A673 (cell line): ENCODE measurements around the gene RIN2. TPM values are rescaled to one million over a fixed set of nuclear protein-coding genes. Genes with fewer than 3 reads are reported as not detected.
A peak's percentile ranks its signal among the peaks of the same experiment; 100 is the strongest.

Experiments
- BruUV-seq: library from RNA; stranded (reverse); fragments of 400-500 nt; replicated peaks from 2 replicates; lab custom pipeline; 2021; lab: Mats Ljungman, UMichigan
- CTCF ChIA-PET: fragments of 300-600 bp; sonication (Branson Sonifier 250); formaldehyde crosslinking; loops from one replicate; lab custom pipeline; 2022; ENCODE audit warnings: antibody characterized with exemption; lab: Charles Lee
- POLR2A ChIA-PET: fragments of 300-600 bp; sonication (Branson Sonifier 250); formaldehyde crosslinking; loops from one replicate; lab custom pipeline; 2022; ENCODE audit warnings: antibody characterized with exemption; ENCODE audit not compliant: low non-redundant PET; lab: Charles Lee
- DNase-seq: peaks from one replicate; pipeline ENCODE4 v3.0.0-alpha.2; 2015; ENCODE audit warnings: low spot score
- H3K27ac ChIP-seq: fragments of 200-600 bp; sonication (generic); 2 replicates; pipeline ENCODE4 v1.5.1; 2016; ENCODE audit warnings: mixed run types, low read depth, mild to moderate bottlenecking, mixed read lengths, antibody characterized with exemption, low read length; ENCODE audit not compliant: poor library complexity, severe bottlenecking
- H3K27me3 ChIP-seq: fragments of 200-600 bp; sonication (generic); replicated peaks from 2 replicates; pipeline ENCODE4 v1.6.1; 2017; ENCODE audit warnings: mixed run types, low read depth, mild to moderate bottlenecking, mixed read lengths, antibody characterized with exemption, low read length; ENCODE audit not compliant: insufficient read depth, poor library complexity
- H3K36me3 ChIP-seq: fragments of 200-600 bp; sonication (generic); 2 replicates; pipeline ENCODE4 v1.6.1; 2016; ENCODE audit warnings: mixed run types, mild to moderate bottlenecking, mixed read lengths, antibody characterized with exemption, low read length; ENCODE audit not compliant: insufficient read depth, poor library complexity, severe bottlenecking
- H3K4me1 ChIP-seq: fragments of 200-600 bp; sonication (generic); 2 replicates; pipeline ENCODE4 v1.6.1; 2017; ENCODE audit warnings: mixed run types, mild to moderate bottlenecking, mixed read lengths, antibody characterized with exemption, low read length; ENCODE audit not compliant: insufficient read depth, poor library complexity, severe bottlenecking
- H3K4me3 ChIP-seq: fragments of 200-600 bp; sonication (generic); 2 replicates; pipeline ENCODE4 v1.5.1; 2016; ENCODE audit warnings: low read depth, mixed run types, mild to moderate bottlenecking, mixed read lengths, low read length; ENCODE audit not compliant: poor library complexity, severe bottlenecking
- H3K9me3 ChIP-seq: fragments of 200-600 bp; sonication (generic); 2 replicates; pipeline ENCODE4 v1.6.1; 2016; ENCODE audit warnings: mixed run types, low read depth, mild to moderate bottlenecking, mixed read lengths, antibody characterized with exemption, low read length; ENCODE audit not compliant: poor library complexity, severe bottlenecking
- EZH2 ChIP-seq: fragments of 200-600 bp; sonication (generic); IDR thresholded peaks from 2 replicates; pipeline ENCODE4 v1.6.1; 2017; ENCODE audit warnings: borderline replicate concordance, low read depth, mild to moderate bottlenecking, mixed read lengths, antibody characterized with exemption, low read length; ENCODE audit not compliant: poor library complexity, severe bottlenecking
- intact Hi-C: fragments of 100-400 bp; cut with micrococcal nuclease; formaldehyde crosslinking; loops from one replicate; pipeline ENCODE4 v1.10.0; 2022; ENCODE audit not compliant: unreplicated experiment
- total RNA-seq: library from RNA; stranded (reverse); gene quantifications from 2 replicates; pipeline ENCODE4 v1.2.3, GENCODE V29; 2021
- TF ChIP-seq, protein P1 (sequence below): fragments of 300-800, 200-600 bp; sonication (generic); conservative IDR thresholded peaks from 2 replicates; pipeline ENCODE4 v1.5.1; 2017; ENCODE audit warnings: low read depth, mild to moderate bottlenecking, antibody characterized with exemption, low read length, moderate library complexity, mixed read lengths

The RIN2 gene
- total RNA-seq, 1 experiment from 2014 or later = 14.6 TPM

DNA sequence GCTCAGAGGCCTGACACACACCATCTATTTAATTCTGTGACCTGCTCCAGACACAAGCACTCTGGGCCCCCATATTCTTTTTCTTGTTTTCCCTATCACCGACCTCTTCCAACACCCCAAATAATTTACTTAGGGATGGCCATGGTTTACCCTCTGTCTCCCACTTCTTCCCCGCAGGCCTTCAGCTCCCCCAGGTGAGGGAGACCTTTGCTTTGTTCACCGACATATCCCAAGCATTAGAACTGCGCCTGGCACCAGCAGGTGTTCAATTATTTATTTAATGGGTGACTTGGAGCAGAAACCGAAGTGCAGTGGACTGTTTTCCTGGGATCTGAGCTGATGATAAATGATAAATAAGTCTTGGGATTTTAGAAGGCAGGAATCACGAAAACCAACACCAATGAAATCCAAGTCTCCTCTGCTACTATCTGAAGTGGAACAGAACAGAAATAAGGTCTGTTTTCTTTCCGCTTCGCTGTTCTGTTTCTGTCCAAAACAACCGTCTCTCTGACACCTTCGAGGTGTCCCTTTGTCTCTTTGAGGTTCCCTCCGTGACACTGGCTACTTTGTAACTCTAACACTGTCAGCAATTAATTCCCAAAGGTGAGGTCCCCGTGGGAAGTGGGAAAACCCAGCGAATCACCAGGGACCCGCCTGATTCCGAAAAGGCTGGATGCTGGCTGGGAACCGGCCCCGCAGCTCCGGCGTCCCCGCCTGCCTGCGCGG is 1.1 kb upstream of the RIN2 start:
- intact Hi-C loops = no loop called here
- ChIA-PET CTCF (no interaction called here), POLR2A (no interaction called here)

DNA sequence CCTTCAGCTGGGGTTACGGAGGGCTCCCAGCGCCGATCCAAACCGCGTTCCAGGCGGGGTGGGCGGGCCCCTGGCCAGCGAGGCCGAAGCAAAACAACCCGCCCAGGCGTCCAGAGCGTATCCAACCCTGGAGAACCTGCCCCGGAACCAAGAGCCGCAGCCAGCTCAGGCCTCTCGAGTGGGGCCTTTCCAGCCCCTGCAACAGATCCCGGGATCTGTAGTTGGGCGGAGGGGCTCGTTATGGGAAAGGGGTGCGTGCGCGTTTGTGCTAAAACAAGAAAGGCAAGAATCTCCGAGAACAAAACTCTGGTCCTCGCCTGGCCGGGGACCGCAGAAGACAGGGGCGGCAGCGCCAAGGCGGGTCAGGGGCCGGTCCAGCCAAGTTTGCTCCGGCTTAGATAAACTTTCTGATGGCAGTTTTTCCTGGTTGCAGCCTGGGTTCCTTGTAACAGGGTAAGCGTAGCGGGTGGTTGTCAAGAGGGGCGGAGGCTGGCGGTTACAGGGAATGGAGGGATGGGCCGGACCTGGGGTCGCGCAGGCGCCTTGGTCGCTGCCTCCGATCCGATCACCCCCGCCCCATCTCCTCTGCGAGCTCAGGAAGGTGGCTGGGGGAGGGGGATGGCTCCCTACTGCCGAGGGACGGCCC is 448 bp upstream of the RIN2 start:
- CTCF ChIA-PET = interaction anchor here (0.6 to 0.7 kb wide), 4 partner anchors 26 to 157 kb away, joined by 3 to 8 read pairs (median 6); no protein-coding TSS in a partner anchor
- peaks cover 43% of the 10 kb centered on the region for H3K4me1 ChIP-seq
- H3K27ac ChIP-seq = peak overlapping the region; percentile 89
- peak overlapping the region; percentile 75 for H3K4me3 ChIP-seq
- TF ChIP-seq, protein P1, sequence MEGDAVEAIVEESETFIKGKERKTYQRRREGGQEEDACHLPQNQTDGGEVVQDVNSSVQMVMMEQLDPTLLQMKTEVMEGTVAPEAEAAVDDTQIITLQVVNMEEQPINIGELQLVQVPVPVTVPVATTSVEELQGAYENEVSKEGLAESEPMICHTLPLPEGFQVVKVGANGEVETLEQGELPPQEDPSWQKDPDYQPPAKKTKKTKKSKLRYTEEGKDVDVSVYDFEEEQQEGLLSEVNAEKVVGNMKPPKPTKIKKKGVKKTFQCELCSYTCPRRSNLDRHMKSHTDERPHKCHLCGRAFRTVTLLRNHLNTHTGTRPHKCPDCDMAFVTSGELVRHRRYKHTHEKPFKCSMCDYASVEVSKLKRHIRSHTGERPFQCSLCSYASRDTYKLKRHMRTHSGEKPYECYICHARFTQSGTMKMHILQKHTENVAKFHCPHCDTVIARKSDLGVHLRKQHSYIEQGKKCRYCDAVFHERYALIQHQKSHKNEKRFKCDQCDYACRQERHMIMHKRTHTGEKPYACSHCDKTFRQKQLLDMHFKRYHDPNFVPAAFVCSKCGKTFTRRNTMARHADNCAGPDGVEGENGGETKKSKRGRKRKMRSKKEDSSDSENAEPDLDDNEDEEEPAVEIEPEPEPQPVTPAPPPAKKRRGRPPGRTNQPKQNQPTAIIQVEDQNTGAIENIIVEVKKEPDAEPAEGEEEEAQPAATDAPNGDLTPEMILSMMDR = no peak
- no peak for TF ChIP-seq EZH2
- peak; percentile 97 for DNase-seq
- no TSS peak for BruUV-seq
- H3K27me3 ChIP-seq = no peaks in the 10 kb centered on the region
- H3K9me3 ChIP-seq = no peaks in the 10 kb centered on the region
- intact Hi-C loops = no loop called here
- POLR2A ChIA-PET = interaction anchor here (0.6 kb wide), 4 partner anchors 23 to 373 kb away, joined by 3 to 8 read pairs (median 6); no protein-coding TSS in a partner anchor
- H3K36me3 ChIP-seq = no peaks in the 10 kb centered on the region

More for the DNA sequence above, 1.1 kb upstream of the RIN2 start:
- Histone ChIP-seq H3K4me1 (peaks cover 39% of the 10 kb centered on the region), H3K4me3 (peak overlapping the region; percentile 75), H3K27me3 (no peaks in the 10 kb centered on the region), H3K27ac (peak overlapping the region; percentile 89), H3K9me3 (no peaks in the 10 kb centered on the region), H3K36me3 (no peaks in the 10 kb centered on the region)
- no peak for DNase-seq
- no TSS peak for BruUV-seq
- TF ChIP-seq, protein P1 = no peak
- TF ChIP-seq EZH2 = no peak

GRCh38 chr20:19758501-19759331 is 658 bp downstream of the RIN2 start:
- Histone ChIP-seq H3K9me3 (no peaks in the 10 kb centered on the region), H3K4me3 (peak overlapping the region; percentile 75), H3K27ac (peak overlapping the region; percentile 89), H3K4me1 (peaks cover 45% of the 10 kb centered on the region), H3K36me3 (no peaks in the 10 kb centered on the region), H3K27me3 (no peaks in the 10 kb centered on the region)
- BruUV-seq = no TSS peak
- DNase-seq = peak; percentile 93
- ChIA-PET CTCF (no interaction called here), POLR2A (no interaction called here)
- intact Hi-C loops = no loop called here
- TF ChIP-seq, protein P1 = no peak
- TF ChIP-seq EZH2 = no peak
